Measurements from ENCODE around the gene BCL10.
"Not testable (repeated sequence)": the region's sequence is repeated elsewhere in the genome, so short reads cannot be mapped to it uniquely, and the experiment has no call there.

BCL10 gene

DNA sequence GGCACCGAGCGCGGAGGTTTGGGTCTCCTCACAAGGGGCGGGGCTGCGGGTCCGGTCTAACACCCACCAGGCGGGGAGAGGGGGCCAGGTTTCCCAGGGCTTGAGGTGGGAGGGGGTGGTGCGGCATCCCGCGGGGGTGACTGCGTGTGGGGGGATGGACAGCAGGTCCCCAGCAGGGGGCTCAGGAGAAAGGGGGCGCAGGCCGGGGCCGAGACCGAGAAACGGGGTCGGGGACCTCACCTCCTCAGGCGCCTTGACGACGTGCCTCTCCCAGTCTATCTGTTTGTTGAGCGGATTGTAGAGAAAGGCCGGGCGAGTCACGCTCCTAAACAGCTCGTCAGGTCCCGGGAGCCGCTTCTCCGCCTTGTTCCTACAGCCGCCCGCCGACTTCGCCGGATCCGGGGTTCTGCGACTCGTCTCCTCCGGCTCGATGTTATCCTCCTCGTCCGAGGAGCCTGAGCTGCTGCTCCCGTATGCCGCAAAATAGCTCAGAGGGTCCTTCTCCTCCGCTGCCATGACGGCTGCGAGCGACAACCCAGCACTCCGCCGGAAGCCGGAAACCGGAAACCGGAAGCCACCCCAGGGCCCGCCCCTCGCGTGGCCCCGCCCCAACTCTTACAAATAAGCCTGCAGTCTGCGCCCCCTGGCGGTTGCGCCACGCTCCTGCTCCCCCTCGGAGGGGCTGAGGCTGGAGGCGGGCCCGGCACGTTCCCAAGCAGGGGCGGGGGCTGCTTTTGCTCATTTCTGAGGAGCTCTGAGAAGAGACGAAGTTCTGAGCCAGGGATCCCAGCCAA is 17.1 kb downstream of the BCL10 start, which contains the start of gene C1orf52:
TSS of gene C1orf52 (minus strand) at position 545 of the 794 bp plus-strand sequence. CDS start at position 516, 29 bp downstream.
- peak within 1 kb of the TSS; percentile 85 for H3K4me3 ChIP-seq (ENCODE audit: low read length)
- peak; percentile 91 for DNase-seq (ENCODE audit: low read depth)
- TF ChIP-seq, protein P1, sequence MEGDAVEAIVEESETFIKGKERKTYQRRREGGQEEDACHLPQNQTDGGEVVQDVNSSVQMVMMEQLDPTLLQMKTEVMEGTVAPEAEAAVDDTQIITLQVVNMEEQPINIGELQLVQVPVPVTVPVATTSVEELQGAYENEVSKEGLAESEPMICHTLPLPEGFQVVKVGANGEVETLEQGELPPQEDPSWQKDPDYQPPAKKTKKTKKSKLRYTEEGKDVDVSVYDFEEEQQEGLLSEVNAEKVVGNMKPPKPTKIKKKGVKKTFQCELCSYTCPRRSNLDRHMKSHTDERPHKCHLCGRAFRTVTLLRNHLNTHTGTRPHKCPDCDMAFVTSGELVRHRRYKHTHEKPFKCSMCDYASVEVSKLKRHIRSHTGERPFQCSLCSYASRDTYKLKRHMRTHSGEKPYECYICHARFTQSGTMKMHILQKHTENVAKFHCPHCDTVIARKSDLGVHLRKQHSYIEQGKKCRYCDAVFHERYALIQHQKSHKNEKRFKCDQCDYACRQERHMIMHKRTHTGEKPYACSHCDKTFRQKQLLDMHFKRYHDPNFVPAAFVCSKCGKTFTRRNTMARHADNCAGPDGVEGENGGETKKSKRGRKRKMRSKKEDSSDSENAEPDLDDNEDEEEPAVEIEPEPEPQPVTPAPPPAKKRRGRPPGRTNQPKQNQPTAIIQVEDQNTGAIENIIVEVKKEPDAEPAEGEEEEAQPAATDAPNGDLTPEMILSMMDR (IDR thresholded peaks at IDR 0.05; ENCODE audit: insufficient read depth, low read depth, low read length, missing control alignments) = peak; percentile 89

DNA sequence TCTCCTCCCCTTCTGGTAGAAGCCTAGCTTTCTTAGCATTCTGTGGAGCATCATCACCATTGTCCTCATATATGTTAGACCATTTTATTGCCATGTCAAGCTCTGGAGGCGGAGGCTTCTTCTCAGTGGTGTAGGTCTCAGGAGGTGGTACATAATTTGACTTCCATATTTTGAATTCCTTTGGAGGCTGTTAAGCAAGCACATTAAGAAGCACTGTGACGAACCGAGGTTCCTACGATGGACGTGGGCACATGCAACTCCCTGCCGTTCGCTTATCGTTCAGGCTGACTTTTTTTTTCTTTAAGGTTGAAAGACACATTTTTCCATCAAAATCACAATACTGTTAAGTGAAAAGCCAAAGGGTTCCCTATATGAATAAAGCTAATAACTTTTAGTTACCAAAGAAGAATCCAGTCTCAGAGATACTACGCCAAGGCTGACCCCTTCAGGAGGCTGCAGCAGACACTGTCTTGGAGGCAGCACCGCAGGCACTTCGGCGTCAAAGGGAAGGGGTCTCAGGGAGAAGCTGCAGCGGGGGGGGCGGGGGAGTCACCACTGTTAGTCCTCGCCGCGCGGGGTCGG is 17.8 kb downstream of the BCL10 start:
- H3K4me3 ChIP-seq (ENCODE audit: low read length) = peak overlapping the region; percentile 85
- peak; percentile 19 for DNase-seq (ENCODE audit: low read depth)
- TF ChIP-seq, protein P1 (IDR thresholded peaks at IDR 0.05; ENCODE audit: insufficient read depth, low read depth, low read length, missing control alignments) = peak; percentile 19

DNA sequence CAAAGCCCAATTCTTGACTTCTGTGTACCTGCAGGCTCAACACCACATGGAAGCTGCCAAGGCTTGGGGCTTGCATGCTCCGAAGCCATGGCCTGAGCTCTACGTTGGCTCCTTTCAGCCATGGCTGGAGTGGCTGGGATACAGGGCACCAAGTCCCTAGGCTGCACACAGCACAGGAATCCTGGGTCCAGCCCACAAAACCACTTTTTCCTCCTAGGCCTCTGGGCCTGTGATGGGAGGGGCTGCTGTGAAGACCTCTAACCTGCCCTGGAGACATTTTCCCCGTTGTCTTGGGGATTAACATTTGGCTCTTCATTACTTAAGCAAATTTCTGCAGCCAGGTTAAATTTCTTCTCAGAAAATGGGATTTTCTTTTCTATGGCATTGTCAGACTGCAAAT is 27.4 kb downstream of the BCL10 start:
- DNase-seq (ENCODE audit: low read depth); H3K4me3 ChIP-seq (ENCODE audit: low read length): not testable (repeated sequence)

DNA sequence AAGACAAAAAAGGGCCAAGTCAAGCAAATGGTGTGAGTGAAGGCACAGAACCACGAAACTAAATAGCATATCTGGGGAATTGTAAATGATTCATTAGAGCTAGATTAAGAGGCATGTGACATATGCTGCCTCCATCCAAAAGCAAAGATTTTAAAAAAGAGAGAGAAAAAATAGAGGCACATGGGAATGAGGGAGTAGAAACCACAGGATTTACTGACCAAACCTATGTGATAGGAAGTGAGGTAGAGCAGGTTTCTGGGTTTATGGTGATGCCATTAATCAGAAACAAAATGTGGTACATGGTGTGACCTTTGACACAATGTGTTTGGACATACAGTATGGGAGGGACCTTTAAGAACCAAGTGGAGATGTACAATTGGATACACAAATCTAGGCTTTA is 30.5 kb downstream of the BCL10 start:
- no peak for DNase-seq (ENCODE audit: low read depth)
- TF ChIP-seq, protein P1 (IDR thresholded peaks at IDR 0.05; ENCODE audit: insufficient read depth, low read depth, low read length, missing control alignments) = no peak

DNA sequence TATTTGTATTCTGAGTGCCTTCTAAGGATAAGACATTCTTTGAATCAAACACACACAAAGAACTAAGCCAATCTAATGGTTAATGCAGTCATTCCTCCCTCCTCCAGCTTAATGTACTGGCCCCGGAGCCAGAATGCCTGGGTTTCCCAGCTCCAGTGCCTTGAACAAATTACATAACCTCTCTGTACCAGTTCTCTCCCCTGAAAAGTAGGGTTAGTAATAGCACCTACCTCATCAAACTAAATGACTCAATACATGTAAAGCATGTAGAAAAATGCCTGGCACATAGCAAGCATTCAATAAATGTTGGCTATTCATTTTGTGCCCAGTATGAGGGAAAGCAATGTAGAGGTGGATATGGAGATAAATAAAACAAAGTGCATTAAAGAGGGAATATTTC is 31.0 kb downstream of the BCL10 start:
- peak; percentile 68 for DNase-seq (ENCODE audit: low read depth)
- TF ChIP-seq, protein P1 (IDR thresholded peaks at IDR 0.05; ENCODE audit: insufficient read depth, low read depth, low read length, missing control alignments) = no peak
- H3K4me3 ChIP-seq (ENCODE audit: low read length) = no peak overlapping the region

More for the DNA sequence above, 30.5 kb downstream of the BCL10 start:
- no peak overlapping the region for H3K4me3 ChIP-seq (ENCODE audit: low read length)

DNA sequence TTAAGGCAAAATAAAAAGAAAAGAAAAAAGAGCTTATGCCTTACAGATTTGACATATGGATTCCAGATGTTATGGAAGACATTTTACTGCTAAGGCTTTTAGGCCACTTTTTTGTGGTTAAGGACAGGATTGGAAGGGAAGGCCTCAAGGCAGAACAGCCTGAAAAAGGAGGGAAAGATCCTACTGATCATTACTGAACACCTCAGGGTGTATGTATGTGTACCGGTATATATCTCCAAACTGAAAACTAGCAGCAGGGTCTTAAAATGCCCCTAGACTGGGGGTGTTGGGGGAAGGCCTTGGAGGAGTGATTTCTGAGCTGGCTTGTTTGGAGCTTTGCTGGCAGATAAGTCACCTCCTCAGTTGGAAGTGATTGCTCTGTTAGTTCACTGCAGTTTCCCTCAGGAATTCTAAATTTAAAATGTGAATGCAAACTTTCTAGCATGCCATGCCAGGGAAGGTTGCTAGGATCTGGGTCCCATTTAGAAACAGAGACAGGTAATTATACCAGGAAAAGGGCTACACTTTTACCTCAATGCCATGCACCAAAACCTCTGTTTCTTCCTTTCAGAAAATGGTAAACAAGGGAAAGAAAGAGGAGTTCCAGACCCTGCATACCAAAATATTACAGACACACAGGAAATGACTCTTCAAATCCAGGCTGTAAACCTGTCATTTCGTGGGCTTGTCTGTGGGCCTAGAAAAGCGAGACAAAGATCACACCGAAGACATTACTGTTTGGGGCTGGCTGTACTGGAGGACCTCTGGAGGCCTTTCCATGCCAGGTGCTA is 32.0 kb downstream of the BCL10 start:
- no peak overlapping the region for H3K4me3 ChIP-seq (ENCODE audit: low read length)
- TF ChIP-seq, protein P1 (IDR thresholded peaks at IDR 0.05; ENCODE audit: insufficient read depth, low read depth, low read length, missing control alignments) = no peak
- DNase-seq (ENCODE audit: low read depth) = peak; percentile 14

DNA sequence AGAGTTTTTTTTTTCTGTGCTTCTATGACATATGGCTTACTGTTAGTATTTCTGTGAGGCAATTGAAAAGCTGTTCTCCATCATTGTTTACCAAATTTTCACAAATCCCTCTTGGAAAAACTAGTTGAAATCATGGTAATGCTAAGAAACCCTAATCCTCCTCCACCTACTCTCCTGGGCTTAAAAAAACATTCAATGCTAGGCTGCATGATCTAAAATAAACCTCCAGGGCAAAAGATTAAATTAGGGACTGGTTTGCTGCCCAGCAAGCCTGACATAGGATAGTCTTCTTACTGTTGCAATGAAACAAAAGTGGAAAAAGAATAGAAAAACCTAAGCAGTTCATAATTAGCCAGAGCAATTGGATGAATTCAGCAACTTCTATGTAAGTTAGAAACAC is 33.1 kb downstream of the BCL10 start:
- TF ChIP-seq, protein P1 (IDR thresholded peaks at IDR 0.05; ENCODE audit: insufficient read depth, low read depth, low read length, missing control alignments) = no peak
- no peak overlapping the region for H3K4me3 ChIP-seq (ENCODE audit: low read length)
- DNase-seq (ENCODE audit: low read depth) = no peak
